GM21723 (cell line): ENCODE results near the gene HELZ2.
"Not testable (repeated sequence)": the region's sequence is repeated elsewhere in the genome, so short reads cannot be mapped to it uniquely, and the experiment has no call there.

Experiments used
- ATAC-seq: cut with Tn5 transposase; IDR thresholded peaks from one replicate; pipeline ENCODE4 v1.9.1; 2021; ENCODE audit warnings: mild to moderate bottlenecking, moderate library complexity; ENCODE audit not compliant: unreplicated experiment

The HELZ2 gene

GRCh38 chr20:63574156-63574828 lies at the start of gene HELZ2:
TSS of gene HELZ2 (minus strand) at chr20:63574239. CDS start at chr20:63572385, 1,854 bp downstream.
- peak; percentile 66 for ATAC-seq

- no peak for ATAC-seq
These were observed 48.7 kb upstream of the HELZ2 start for GRCh38 chr20:63622732-63623131.

DNA sequence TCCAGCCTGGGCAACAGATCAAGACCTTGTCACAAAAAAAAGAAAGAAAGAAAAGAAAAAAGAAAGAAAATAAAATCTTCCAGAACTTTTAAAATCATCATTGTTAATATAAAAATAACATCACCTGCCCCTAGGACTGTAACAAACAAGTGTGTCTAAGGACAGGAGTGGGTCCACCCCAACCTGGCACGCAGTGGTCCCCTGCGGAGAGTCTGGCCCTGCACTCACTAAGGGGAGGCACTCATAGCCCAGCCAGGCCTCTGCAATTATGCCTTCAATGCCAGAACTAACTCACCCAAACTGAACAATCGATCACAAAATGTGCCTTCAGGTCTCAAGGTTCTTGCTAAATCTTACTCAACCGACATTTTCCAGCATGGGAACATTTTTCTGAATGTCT lies 48.1 kb upstream of the HELZ2 start:
- ATAC-seq: no peak

DNA sequence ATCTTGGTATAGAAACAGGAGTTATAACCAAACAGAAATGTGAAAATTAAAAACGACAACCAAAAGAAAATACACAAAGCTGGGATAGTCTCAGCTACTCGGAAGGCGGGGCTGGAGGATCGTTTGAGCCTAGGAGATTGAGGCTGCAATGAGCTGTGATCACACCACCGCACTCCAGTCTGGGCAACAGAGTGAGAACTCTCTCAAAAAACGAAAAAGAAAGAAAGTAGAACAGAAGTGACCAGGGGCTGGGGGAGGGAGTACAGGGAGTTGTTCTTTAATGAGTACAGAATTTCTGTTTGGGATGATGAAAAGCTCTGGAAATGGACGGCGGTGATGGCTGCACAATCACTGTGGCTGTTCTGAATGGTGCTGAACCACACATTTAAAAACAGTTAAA lies 47.0 kb upstream of the HELZ2 start:
- ATAC-seq: no peak

- ATAC-seq: no peak
These were observed 45.5 kb upstream of the HELZ2 start for GRCh38 chr20:63619505-63619904.

DNA sequence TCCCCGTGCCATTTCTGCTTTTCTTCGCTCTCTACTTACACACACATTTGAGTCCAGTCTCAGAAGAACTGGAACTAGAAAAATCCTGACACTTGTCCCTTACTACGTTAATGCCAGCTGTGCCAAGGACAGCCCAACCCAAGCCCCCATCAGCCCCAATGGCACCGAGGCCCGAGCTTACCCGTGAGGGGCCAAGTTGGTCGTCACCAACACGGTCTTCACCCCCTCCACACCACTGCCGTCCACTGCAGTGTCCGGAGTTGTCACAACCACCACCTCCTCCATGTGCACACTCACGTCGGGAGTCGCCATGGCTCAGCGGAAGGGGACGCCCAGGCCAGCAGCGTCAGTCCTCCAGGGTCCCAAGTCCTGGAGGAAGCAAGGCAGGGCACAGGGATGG lies 45.0 kb upstream of the HELZ2 start:
- ATAC-seq: no peak

- no peak for ATAC-seq
These were observed 44.4 kb upstream of the HELZ2 start for GRCh38 chr20:63618291-63618980.

GRCh38 chr20:63617876-63618265 lies 43.8 kb upstream of the HELZ2 start:
- no peak for ATAC-seq

GRCh38 chr20:63617092-63617875 lies 43.2 kb upstream of the HELZ2 start:
- no peak for ATAC-seq

DNA sequence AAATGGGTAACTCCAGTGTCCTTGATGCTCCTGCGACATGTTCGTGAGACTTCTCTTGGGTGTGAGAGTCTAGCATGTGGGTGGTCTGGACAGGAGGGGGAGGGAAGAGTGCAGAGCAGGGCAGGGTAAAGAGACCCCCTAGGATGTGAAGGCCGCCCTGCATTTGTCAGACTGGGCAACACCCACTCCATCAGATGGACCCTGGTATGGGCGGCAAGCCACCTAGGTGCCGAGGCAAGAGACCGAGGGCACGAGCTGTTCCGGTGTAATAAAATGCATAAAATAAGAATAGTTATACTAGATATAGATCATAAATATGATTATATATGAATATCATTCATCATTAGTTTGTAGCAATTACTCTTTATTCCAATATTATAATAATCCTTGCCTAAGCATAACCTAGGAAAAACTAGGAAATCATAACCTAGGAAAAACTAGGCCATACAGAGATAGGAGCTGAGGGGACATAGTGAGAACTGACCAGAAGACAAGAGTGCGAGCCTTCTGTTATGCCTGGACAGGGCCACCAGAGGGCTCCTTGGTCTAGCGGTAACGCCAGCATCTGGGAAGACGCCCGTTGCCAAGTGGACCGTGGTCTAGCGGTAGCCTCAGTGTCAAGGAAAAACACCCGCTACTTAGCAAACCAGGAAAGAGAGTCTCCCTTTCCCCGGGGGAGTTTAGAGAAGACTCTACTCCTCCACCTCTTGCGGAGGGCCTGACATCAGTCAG lies 40.0 kb upstream of the HELZ2 start:
- ATAC-seq: not testable (repeated sequence)

- ATAC-seq: no peak
These were observed 38.4 kb upstream of the HELZ2 start for GRCh38 chr20:63612276-63612931.

DNA sequence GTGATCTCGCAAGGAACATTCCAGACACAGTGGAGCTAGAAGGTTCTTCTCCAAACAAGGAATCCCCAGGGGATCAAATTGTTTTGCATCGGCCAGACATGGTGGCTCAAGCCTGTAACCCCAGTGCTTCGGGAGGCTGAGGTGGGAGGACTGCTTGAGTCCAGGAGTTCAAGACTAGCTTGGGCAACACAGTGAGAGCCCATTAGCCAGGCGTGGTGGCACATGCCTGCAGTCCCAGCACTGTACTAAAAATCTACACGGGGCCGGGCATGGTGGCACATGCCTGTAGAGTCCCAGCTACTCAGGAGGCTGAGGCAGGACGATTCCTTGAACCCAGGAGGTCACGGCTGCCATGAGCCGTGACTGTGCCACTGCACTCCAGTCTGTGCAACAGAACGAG lies 37.6 kb upstream of the HELZ2 start:
- ATAC-seq: no peak

GRCh38 chr20:63610581-63611435 lies 36.8 kb upstream of the HELZ2 start:
- ATAC-seq: no peak

DNA sequence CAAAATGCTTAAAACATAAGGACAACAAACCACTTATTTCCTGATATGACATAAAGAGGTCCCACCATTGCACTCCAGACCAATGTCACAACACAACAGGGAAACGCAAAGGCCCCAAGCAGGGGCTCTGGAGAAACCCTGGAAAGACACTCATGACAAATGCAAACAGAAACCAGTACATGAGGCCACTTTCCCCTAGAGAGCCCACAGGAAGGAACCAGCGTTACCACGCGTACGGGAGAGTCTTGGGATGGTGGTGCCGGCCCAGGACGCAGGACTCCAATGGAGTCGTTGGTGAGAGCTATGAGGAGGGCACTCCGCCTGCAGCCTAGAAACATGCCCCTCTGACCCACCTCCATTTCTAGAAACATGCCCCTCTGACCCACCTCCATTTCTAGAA lies 32.6 kb upstream of the HELZ2 start:
- ATAC-seq: no peak

- ATAC-seq: no peak
These were observed 28.3 kb upstream of the HELZ2 start for GRCh38 chr20:63602321-63602720.

- not testable (repeated sequence) for ATAC-seq
These were observed 27.6 kb upstream of the HELZ2 start for GRCh38 chr20:63601679-63602078.

- no peak for ATAC-seq
These were observed 25.5 kb upstream of the HELZ2 start for GRCh38 chr20:63599396-63600050.

- ATAC-seq: no peak
These were observed 24.7 kb upstream of the HELZ2 start for GRCh38 chr20:63598479-63599395.
